GM08714 (cell line): ENCODE results near the gene RBMS3.
A peak's percentile ranks its signal among the peaks of the same experiment; 100 is the strongest.

ENCODE experiments used
- H3K4me3 ChIP-seq: fragments of 200-500 bp; sonication (Bioruptor generic); 2 replicates; pipeline ENCODE4 v1.5.1; 2014; ENCODE audit warnings: mild to moderate bottlenecking, low read length, inconsistent platforms
- ZNF274 ChIP-seq: IDR thresholded peaks from 2 replicates; pipeline ENCODE4 v1.6.1; 2012; ENCODE audit warnings: mild to moderate bottlenecking, low read depth, low read length

RBMS3 gene

GRCh38 chr3:29283231-29284119, 2.6 kb downstream of the RBMS3 start:
- TF ChIP-seq ZNF274 = no peak
- H3K4me3 ChIP-seq = peak overlapping the region; percentile 98; the same call in 1 of the 2 replicates

- no peak overlapping the region for H3K4me3 ChIP-seq
Observed at GRCh38 chr3:29284497-29284896, 3.6 kb downstream of the RBMS3 start.

GRCh38 chr3:29285471-29286071, 4.7 kb downstream of the RBMS3 start:
- TF ChIP-seq ZNF274 = no peak
- H3K4me3 ChIP-seq = peak overlapping the region; percentile 5

More at GRCh38 chr3:29284497-29284896, 3.6 kb downstream of the RBMS3 start:
- TF ChIP-seq ZNF274 = no peak

GRCh38 chr3:29286478-29287240, 5.8 kb downstream of the RBMS3 start:
- no peak for TF ChIP-seq ZNF274
- H3K4me3 ChIP-seq = no peak overlapping the region

GRCh38 chr3:29290596-29290995, 9.7 kb downstream of the RBMS3 start:
- H3K4me3 ChIP-seq = no peak overlapping the region
- TF ChIP-seq ZNF274 = no peak

- H3K4me3 ChIP-seq = no peak overlapping the region
- no peak for TF ChIP-seq ZNF274
Observed at GRCh38 chr3:29291260-29291981, 10.6 kb downstream of the RBMS3 start.

- no peak for TF ChIP-seq ZNF274
- H3K4me3 ChIP-seq = no peak overlapping the region
Observed at GRCh38 chr3:29291982-29292363, 11.1 kb downstream of the RBMS3 start.

GRCh38 chr3:29293421-29293820, 12.6 kb downstream of the RBMS3 start:
- H3K4me3 ChIP-seq = no peak overlapping the region
- TF ChIP-seq ZNF274 = no peak

- TF ChIP-seq ZNF274 = no peak
- H3K4me3 ChIP-seq = no peak overlapping the region
Observed at GRCh38 chr3:29297998-29298397, 17.1 kb downstream of the RBMS3 start.

- TF ChIP-seq ZNF274 = no peak
- no peak overlapping the region for H3K4me3 ChIP-seq
Observed at GRCh38 chr3:29301332-29302019, 20.6 kb downstream of the RBMS3 start.

- TF ChIP-seq ZNF274 = no peak
- no peak overlapping the region for H3K4me3 ChIP-seq
Observed at GRCh38 chr3:29302619-29303018, 21.7 kb downstream of the RBMS3 start.

- no peak for TF ChIP-seq ZNF274
- H3K4me3 ChIP-seq = no peak overlapping the region
Observed at GRCh38 chr3:29307295-29307694, 26.4 kb downstream of the RBMS3 start.

- no peak for TF ChIP-seq ZNF274
- no peak overlapping the region for H3K4me3 ChIP-seq
Observed at GRCh38 chr3:29310865-29311264, 30.0 kb downstream of the RBMS3 start.

GRCh38 chr3:29311795-29312194, 30.9 kb downstream of the RBMS3 start:
- TF ChIP-seq ZNF274 = no peak
- no peak overlapping the region for H3K4me3 ChIP-seq
